Chondrocyte (in vitro differentiated cells): ENCODE results near the gene CARD18. TPM values are rescaled to one million over a fixed set of nuclear protein-coding genes. Genes with fewer than 3 reads are reported as not detected.

Experiments used
- DNase-seq: peaks from one replicate; pipeline ENCODE4 v3.0.0; 2021; ENCODE audit warnings: mixed read lengths, low spot score
- H3K27ac Mint-ChIP-seq: one replicate; pipeline ENCODE4 v1.8.0; 2021; ENCODE audit warnings: mild to moderate bottlenecking, moderate library complexity, mixed read lengths; ENCODE audit not compliant: unreplicated experiment
- H3K27me3 Mint-ChIP-seq: 2 replicates; pipeline ENCODE4 v1.8.0; 2021; ENCODE audit warnings: low read depth, mixed read lengths
- H3K36me3 Mint-ChIP-seq: 2 replicates; pipeline ENCODE4 v1.8.0; 2021; ENCODE audit warnings: low read depth, mixed read lengths
- H3K4me1 Mint-ChIP-seq: 2 replicates; pipeline ENCODE4 v1.8.0; 2021; ENCODE audit warnings: low read depth, mild to moderate bottlenecking, mixed read lengths
- H3K4me3 Mint-ChIP-seq: one replicate; pipeline ENCODE4 v1.8.0; 2021; ENCODE audit warnings: mild to moderate bottlenecking, moderate library complexity, mixed read lengths; ENCODE audit not compliant: unreplicated experiment
- H3K9me3 Mint-ChIP-seq: 2 replicates; pipeline ENCODE4 v1.8.0; 2021; ENCODE audit warnings: low read depth, mixed read lengths
- CTCF ChIP-seq: fragments of 200-600 bp; sonication (generic); IDR thresholded peaks from 2 replicates; pipeline ENCODE4 v1.5.0; 2021; ENCODE audit warnings: antibody characterized with exemption, mild to moderate bottlenecking, moderate library complexity
- total RNA-seq: library from RNA; stranded (reverse); gene quantifications from 3 replicates; pipeline ENCODE4 v1.2.1, GENCODE V29; 2021

Gene CARD18
- total RNA-seq, 1 donor from 2014 or later = not detected

- DNase-seq = no peak
- Mint-ChIP-seq H3K4me3 (no peak overlapping the region), H3K27me3 (peaks cover 5% of the 10 kb centered on the region), H3K9me3 (peaks cover 2% of the 10 kb centered on the region), H3K4me1 (no peaks in the 10 kb centered on the region), H3K36me3 (no peaks in the 10 kb centered on the region), H3K27ac (no peak overlapping the region)
- no peak for TF ChIP-seq CTCF
These were observed 22.9 kb upstream of the CARD18 start for GRCh38 chr11:105162506-105162905.

GRCh38 chr11:105158436-105158835 lies 18.9 kb upstream of the CARD18 start:
- TF ChIP-seq CTCF = no peak
- Mint-ChIP-seq H3K4me3 (no peak overlapping the region), H3K36me3 (no peaks in the 10 kb centered on the region), H3K27ac (no peak overlapping the region), H3K4me1 (no peaks in the 10 kb centered on the region), H3K9me3 (peaks cover 2% of the 10 kb centered on the region), H3K27me3 (peaks cover 3% of the 10 kb centered on the region)
- DNase-seq = no peak

GRCh38 chr11:105156720-105157119 lies 17.2 kb upstream of the CARD18 start:
- H3K36me3 Mint-ChIP-seq = no peaks in the 10 kb centered on the region
- H3K4me3 Mint-ChIP-seq = no peak overlapping the region
- no peaks in the 10 kb centered on the region for H3K27me3 Mint-ChIP-seq
- TF ChIP-seq CTCF = no peak
- H3K27ac Mint-ChIP-seq = no peak overlapping the region
- H3K9me3 Mint-ChIP-seq = no peaks in the 10 kb centered on the region
- no peaks in the 10 kb centered on the region for H3K4me1 Mint-ChIP-seq
- DNase-seq = no peak

GRCh38 chr11:105156231-105156630 lies 16.7 kb upstream of the CARD18 start:
- no peaks in the 10 kb centered on the region for H3K4me1 Mint-ChIP-seq
- no peak overlapping the region for H3K4me3 Mint-ChIP-seq
- no peaks in the 10 kb centered on the region for H3K9me3 Mint-ChIP-seq
- no peak for TF ChIP-seq CTCF
- no peaks in the 10 kb centered on the region for H3K27me3 Mint-ChIP-seq
- H3K36me3 Mint-ChIP-seq = no peaks in the 10 kb centered on the region
- no peak overlapping the region for H3K27ac Mint-ChIP-seq
- DNase-seq = no peak

GRCh38 chr11:105155679-105156078 lies 16.1 kb upstream of the CARD18 start:
- Mint-ChIP-seq H3K27me3 (no peaks in the 10 kb centered on the region), H3K9me3 (no peaks in the 10 kb centered on the region), H3K36me3 (no peaks in the 10 kb centered on the region), H3K4me1 (no peaks in the 10 kb centered on the region), H3K27ac (no peak overlapping the region), H3K4me3 (no peak overlapping the region)
- DNase-seq = no peak
- no peak for TF ChIP-seq CTCF
